ENCODE data around the gene ZBTB7C. TPM values are rescaled to one million over a fixed set of nuclear protein-coding genes. Genes with fewer than 3 reads are reported as not detected.

ZBTB7C gene
- polyA plus RNA-seq, 2 of the 4 experiments (the other 2 are of a cell fraction), result 0.10 to 0.12 TPM

DNA sequence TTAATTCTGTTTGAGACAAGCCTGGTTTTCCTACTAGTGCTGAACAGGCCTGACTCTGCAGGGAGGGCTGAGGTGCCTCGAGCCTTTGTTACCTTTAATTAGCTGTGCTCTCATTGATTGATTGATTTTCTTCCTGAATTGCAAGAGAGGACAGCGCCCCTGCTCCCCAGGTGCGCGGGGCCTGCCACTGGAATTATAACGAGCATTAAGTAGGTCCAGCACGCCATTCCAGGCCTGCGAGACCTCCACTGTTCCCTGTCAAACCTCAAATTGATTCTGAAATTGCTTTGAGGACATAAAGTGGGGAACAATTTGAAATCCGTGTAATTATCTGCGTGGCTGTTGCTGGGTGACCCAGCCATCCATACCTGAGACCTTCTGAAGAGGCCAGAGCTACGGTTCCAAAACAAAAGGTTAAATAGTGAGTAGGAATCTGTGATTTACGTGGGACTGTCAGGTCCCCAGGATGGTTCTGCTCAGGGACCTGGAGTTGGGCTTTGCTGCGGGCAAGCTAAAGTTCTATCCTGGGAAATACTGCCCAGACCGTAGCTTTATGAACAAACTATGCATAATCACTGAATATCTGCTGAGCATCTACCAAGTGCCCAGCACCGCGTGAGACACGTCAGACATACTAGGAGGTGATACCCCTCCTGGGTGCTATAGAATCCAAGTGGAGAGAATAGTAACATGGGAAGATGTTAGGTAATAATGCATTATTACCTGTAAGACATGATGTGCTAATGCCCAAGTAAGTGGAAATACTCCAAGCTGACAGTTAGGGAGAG lies 104.1 kb downstream of the ZBTB7C start:
- ChIA-PET CTCF (interaction anchor here (1.7 kb wide), 1 partner anchor 10 kb away, joined by 7 read pairs; no protein-coding TSS in a partner anchor), POLR2A (no interaction called here)
- Histone ChIP-seq H3K27ac (no peak overlapping the region), H3K4me3 (no peak overlapping the region), H3K4me2 (no peak overlapping the region), H3K9me3 (no peaks in the 10 kb centered on the region), H3K4me1 (no peaks in the 10 kb centered on the region; the same call in 2 of the 3 replicates)
- ATAC-seq (no peak), DNase-seq (ENCODE audit: low read depth in 1 of 2, low spot score in 1 of 2) (no peak), FAIRE-seq (no peak)
- whole genome bisulfite sequencing (ENCODE audit: missing lambda C conversion rate), result 67% methylated on average over 16 of the region's 16 CpGs
- TF ChIP-seq ZNF302 (CRISPR knock-in tag; IDR thresholded peaks at IDR 0.05), result no peak
- TF ChIP-seq TP53 (CRISPR knock-in tag; IDR thresholded peaks at IDR 0.05), result no peak
- TF ChIP-seq SREBF2 (IDR thresholded peaks at IDR 0.05), result no peak
- TF ChIP-seq ESRRA (IDR thresholded peaks at IDR 0.05; ENCODE audit: borderline replicate concordance, low read length), result no peak
- TF ChIP-seq RFX5 (IDR thresholded peaks at IDR 0.05), result no peak
- no peak for TF ChIP-seq ZFP36 (IDR thresholded peaks at IDR 0.05; ENCODE audit: borderline replicate concordance, partially characterized antibody)
- no peak for TF ChIP-seq BHLHE40 (IDR thresholded peaks at IDR 0.05; ENCODE audit: low read depth, low read length)
- TF ChIP-seq FOXS1 (CRISPR knock-in tag; IDR thresholded peaks at IDR 0.05), result no peak

- Histone ChIP-seq H3K4me2 (no peak overlapping the region), H3K4me3 (no peak overlapping the region), H3K9me3 (no peaks in the 10 kb centered on the region), H3K27ac (no peak overlapping the region), H3K4me1 (no peaks in the 10 kb centered on the region; the same call in 2 of the 3 replicates)
- CTCF ChIA-PET, result interaction anchor here (0.6 kb wide), 1 partner anchor 10 kb away, joined by 4 read pairs; no protein-coding TSS in a partner anchor
- ATAC-seq, result no peak
- 71% methylated on average over 2 of the region's 3 CpGs for WGBS (ENCODE audit: missing lambda C conversion rate)
- POLR2A ChIA-PET, result no interaction called here
- no peak for TF ChIP-seq HOXB13 (CRISPR knock-in tag; IDR thresholded peaks at IDR 0.05; ENCODE audit: low read depth)
- TF ChIP-seq RNF2 (IDR thresholded peaks at IDR 0.05; ENCODE audit: borderline replicate concordance, low read depth), result no peak
- TF ChIP-seq MAZ (IDR thresholded peaks at IDR 0.05; ENCODE audit: borderline replicate concordance, low read depth, low read length), result no peak
- no peak for TF ChIP-seq JUN (IDR thresholded peaks at IDR 0.05)
- no peak for TF ChIP-seq REST (IDR thresholded peaks at IDR 0.05)
- no peak for TF ChIP-seq RCOR1 (IDR thresholded peaks at IDR 0.05; ENCODE audit: low read depth, low read length)
- no peak for DNase-seq (ENCODE audit: low read depth in 1 of 2, low spot score in 1 of 2)
- no peak for FAIRE-seq
Observed at GRCh38 chr18:48303883-48304282, 105.3 kb downstream of the ZBTB7C start.

DNA sequence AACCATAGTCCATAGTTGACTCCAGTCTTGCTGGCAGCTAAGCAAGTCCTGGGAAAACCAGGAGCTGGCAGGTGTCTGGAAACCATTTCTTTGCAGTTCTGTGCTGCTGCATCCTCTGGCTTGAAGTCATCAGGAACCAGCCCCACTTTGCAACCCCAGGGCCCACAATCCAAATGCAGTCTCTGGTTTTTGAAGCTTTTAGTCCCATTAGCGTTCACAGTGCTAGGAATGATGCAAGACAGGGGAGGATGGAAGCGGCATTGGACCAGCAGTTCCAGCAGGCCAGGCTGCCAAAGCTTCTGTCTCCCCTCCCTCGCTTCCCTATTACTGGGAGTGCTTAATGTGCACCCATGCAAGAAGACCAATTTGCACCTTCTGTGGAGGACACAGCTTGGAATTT lies 106.4 kb downstream of the ZBTB7C start:
- ChIA-PET CTCF (interaction anchor here (0.8 to 1.5 kb wide), 2 partner anchors 10 to 17 kb away, joined by 3 to 4 read pairs; no protein-coding TSS in a partner anchor), POLR2A (no interaction called here)
- Histone ChIP-seq H3K27ac (no peak overlapping the region), H3K4me3 (no peak overlapping the region), H3K4me1 (no peaks in the 10 kb centered on the region; the same call in 2 of the 3 replicates), H3K4me2 (no peak overlapping the region), H3K9me3 (no peaks in the 10 kb centered on the region)
- FAIRE-seq (no peak), ATAC-seq (no peak), DNase-seq (ENCODE audit: low read depth in 1 of 2, low spot score in 1 of 2) (no peak)
- 79% methylated on average over 3 of the region's 3 CpGs for WGBS (ENCODE audit: missing lambda C conversion rate)
- TF ChIP-seq ZFP36 (IDR thresholded peaks at IDR 0.05; ENCODE audit: borderline replicate concordance, partially characterized antibody) (no peak), NPAS2 (CRISPR knock-in tag; IDR thresholded peaks at IDR 0.05; ENCODE audit: borderline replicate concordance) (no peak), HDAC2 (IDR thresholded peaks at IDR 0.05) (no peak), KDM1A (IDR thresholded peaks at IDR 0.05; ENCODE audit: low read depth) (no peak), MYC (IDR thresholded peaks at IDR 0.05; ENCODE audit: borderline replicate concordance, low read length) (no peak), SMC3 (IDR thresholded peaks at IDR 0.05) (no peak), NFE2L2 (conservative IDR thresholded peaks at IDR 0.05; ENCODE audit: low read length) (no peak), NR3C1 (IDR thresholded peaks at IDR 0.05) (no peak), TFCP2L1 (CRISPR knock-in tag; IDR thresholded peaks at IDR 0.05) (no peak), CHD4 (IDR thresholded peaks at IDR 0.05; ENCODE audit: borderline replicate concordance) (no peak), MAFK (IDR thresholded peaks at IDR 0.05; ENCODE audit: partially characterized antibody) (no peak), KDM5A (IDR thresholded peaks at IDR 0.05) (no peak)
- TF ChIP-seq, protein P1, sequence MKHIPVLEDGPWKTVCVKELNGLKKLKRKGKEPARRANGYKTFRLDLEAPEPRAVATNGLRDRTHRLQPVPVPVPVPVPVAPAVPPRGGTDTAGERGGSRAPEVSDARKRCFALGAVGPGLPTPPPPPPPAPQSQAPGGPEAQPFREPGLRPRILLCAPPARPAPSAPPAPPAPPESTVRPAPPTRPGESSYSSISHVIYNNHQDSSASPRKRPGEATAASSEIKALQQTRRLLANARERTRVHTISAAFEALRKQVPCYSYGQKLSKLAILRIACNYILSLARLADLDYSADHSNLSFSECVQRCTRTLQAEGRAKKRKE (CRISPR knock-in tag; IDR thresholded peaks at IDR 0.05; ENCODE audit: low read depth), result no peak
- TF ChIP-seq, protein P2, sequence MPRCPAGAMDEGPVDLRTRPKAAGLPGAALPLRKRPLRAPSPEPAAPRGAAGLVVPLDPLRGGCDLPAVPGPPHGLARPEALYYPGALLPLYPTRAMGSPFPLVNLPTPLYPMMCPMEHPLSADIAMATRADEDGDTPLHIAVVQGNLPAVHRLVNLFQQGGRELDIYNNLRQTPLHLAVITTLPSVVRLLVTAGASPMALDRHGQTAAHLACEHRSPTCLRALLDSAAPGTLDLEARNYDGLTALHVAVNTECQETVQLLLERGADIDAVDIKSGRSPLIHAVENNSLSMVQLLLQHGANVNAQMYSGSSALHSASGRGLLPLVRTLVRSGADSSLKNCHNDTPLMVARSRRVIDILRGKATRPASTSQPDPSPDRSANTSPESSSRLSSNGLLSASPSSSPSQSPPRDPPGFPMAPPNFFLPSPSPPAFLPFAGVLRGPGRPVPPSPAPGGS (IDR thresholded peaks at IDR 0.05), result no peak

Measured in A549 (cell line).